GM19468 (cell line): ENCODE data around the gene PSD2.

Experiments
- ATAC-seq: cut with Tn5 transposase; IDR thresholded peaks from one replicate; pipeline ENCODE4 v1.9.1; 2021; ENCODE audit warnings: mild to moderate bottlenecking, moderate library complexity, moderate number of reproducible peaks; ENCODE audit not compliant: unreplicated experiment; ENCODE audit errors: extremely low read depth

Gene PSD2

GRCh38 chr5:139795074-139796001 is at the start of gene PSD2:
Gene PSD2, plus strand, starts transcription at chr5:139795808. Its CDS starts 13,633 bp downstream, at chr5:139809441.
- no peak for ATAC-seq

- ATAC-seq: no peak
Observed at GRCh38 chr5:139746691-139747582, 48.7 kb upstream of the PSD2 start.

GRCh38 chr5:139747583-139748504 is 47.8 kb upstream of the PSD2 start:
- ATAC-seq: no peak

DNA sequence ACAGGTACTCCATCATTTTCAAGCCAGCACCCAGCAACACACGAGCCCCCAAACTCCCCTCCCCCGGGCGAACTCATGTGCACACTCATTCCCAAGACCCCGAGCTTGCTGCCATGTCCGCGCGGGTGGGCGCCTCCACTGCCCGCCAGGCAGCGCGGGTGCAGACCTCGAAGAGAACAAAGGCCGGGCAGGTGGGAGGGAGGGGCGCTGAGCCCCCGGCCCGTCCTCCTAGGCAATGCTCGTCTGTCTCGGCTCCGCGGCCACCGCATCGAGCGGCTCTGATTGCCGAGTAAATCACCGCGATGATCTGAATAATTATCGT is 47.1 kb upstream of the PSD2 start:
- no peak for ATAC-seq

- no peak for ATAC-seq
Observed at GRCh38 chr5:139749242-139749641, 46.4 kb upstream of the PSD2 start.

GRCh38 chr5:139751236-139751635 is 44.4 kb upstream of the PSD2 start:
- no peak for ATAC-seq

GRCh38 chr5:139752506-139753473 is 42.8 kb upstream of the PSD2 start:
- ATAC-seq: no peak

DNA sequence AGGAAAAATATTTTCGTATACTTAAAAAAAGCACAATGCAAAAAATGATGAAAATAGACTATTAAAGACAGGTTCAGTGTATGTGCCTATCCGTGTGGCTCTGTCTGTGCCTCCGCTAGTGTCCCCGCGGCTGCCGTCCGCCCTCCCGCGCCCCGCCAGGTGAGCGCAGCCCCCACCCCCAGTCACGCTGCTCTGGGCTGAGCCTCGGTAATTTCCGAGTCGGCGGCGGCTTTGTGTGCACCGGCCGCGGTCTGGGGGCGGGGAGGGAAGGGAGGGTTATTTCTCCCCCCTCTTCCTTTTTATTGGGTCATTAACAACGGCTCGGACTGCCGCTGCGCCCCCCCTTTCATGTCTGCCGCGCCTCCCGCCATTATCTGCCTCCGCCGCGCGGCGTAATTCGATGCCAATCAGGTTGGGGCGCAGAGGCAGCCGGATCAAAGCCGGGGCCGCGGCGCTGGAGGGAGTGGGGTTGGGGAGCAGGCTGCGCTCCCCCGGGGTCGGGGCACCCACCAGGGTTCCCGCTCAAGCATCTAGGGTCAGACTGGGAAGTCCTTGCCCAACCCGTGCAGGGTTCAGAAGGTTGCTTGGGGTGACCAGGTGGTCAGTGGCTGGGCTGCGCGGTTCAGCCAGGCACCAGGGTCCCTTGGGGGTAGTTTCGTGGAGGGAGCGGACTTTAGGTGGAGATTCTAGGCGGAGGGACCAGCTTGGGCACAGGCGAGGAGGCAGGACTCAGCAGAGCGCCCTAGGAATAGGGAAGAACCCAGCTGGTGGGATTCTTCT is 39.5 kb upstream of the PSD2 start:
- no peak for ATAC-seq

DNA sequence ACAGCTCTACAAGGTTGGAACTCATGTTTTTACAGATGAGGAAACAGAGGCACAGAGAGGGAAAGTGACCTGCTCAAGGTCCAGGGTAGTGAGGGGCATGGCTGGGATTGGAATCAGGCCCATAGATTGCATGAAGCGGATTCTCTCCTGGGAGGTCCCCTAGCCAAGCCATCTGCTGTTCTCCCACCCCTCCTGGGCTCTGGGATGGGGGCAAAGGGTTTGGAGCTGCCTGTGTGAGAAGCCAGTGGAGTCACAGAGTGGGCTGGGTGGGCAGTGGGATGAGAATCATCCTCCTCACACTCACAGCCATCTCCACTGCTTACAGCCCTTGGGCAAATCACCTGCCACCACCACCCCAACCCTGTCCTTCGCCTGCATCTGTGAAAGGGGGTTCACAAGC is 38.6 kb upstream of the PSD2 start:
- ATAC-seq: no peak

- ATAC-seq: no peak
Observed at GRCh38 chr5:139757727-139758509, 37.7 kb upstream of the PSD2 start.

DNA sequence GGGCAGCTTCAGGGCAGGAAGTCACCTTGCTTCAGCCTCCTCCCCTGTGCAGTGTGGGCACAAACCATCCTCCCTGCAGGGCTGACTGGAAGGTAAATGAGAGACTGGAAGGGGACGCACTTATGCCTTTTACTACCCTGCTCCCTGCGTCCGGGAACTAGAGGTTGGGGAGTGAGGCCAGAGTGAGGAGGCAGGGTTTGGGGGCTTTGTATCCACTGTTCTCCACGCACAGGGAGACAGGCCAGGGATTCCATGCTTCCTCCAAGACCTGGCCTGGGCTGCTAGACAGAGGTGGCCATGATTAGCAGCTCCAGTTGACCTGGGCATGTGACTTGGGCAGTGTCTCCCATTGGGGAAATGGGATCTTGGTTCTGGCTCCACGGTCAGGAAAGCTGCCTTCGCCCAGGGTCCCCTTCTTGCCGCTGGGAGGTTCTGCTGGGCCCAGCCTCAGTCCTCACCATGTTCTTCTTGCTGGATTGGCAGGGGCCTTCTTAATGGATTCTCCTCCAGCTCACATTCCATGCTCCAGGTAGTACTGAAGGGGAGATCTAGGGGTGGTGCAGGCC is 37.0 kb upstream of the PSD2 start:
- ATAC-seq: no peak

- ATAC-seq: no peak
Observed at GRCh38 chr5:139759219-139759721, 36.3 kb upstream of the PSD2 start.

GRCh38 chr5:139760066-139761056 is 35.2 kb upstream of the PSD2 start:
- ATAC-seq: no peak

DNA sequence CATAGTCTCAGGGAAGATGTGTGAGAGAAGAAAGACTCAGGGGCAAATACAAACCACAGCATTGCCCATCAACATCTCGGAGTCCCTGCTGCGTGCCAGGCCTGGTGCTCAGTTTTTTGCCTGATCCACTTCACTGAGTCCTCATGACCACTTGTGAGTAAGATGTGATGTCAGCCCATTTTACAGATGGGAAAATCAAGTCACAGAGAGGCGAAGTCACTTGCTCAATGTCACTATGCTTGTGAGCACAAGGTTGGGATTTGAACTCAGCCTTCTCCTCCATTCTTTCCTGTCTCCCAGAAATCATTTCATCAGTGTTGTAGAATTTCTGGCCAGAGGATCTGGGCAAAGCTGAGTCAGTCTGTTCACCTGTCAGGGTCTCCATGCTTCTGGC is 34.6 kb upstream of the PSD2 start:
- no peak for ATAC-seq

- no peak for ATAC-seq
Observed at GRCh38 chr5:139761501-139761900, 34.1 kb upstream of the PSD2 start.
